Neural progenitor cell (in vitro differentiated cells): Measurements from ENCODE around the gene LHB. TPM values are rescaled to one million over a fixed set of nuclear protein-coding genes. Genes with fewer than 3 reads are reported as not detected.

Experiments
- DNase-seq: peaks from one replicate; pipeline ENCODE4 v3.0.0-alpha.2; 2016; ENCODE audit warnings: low spot score
- H2AFZ ChIP-seq: fragments of 200-600 bp; sonication (generic); replicated peaks from 2 replicates; pipeline ENCODE4 v1.6.1; 2016; ENCODE audit warnings: antibody characterized with exemption
- H3F3A ChIP-seq: fragments of 200-600 bp; sonication (generic); 2 replicates; pipeline ENCODE4 v1.6.1; 2016; ENCODE audit warnings: antibody characterized with exemption, low read depth
- H3K27ac ChIP-seq: fragments of 200-600 bp; sonication (generic); 2 replicates; pipeline ENCODE4 v1.5.1; 2016; ENCODE audit warnings: mild to moderate bottlenecking
- H3K27me3 ChIP-seq: fragments of 200-600 bp; sonication (generic); 2 replicates; pipeline ENCODE4 v1.6.1; 2016; ENCODE audit warnings: mild to moderate bottlenecking, moderate library complexity
- H3K36me3 ChIP-seq: fragments of 200-600 bp; sonication (generic); 2 replicates; pipeline ENCODE4 v1.5.1; 2016
- H3K4me1 ChIP-seq: fragments of 200-600 bp; sonication (generic); 2 replicates; pipeline ENCODE4 v1.6.1; 2016; ENCODE audit warnings: mixed run types
- H3K4me2 ChIP-seq: fragments of 200-600 bp; sonication (generic); 2 replicates; pipeline ENCODE4 v1.6.1; 2016
- H3K4me3 ChIP-seq: fragments of 200-600 bp; sonication (generic); 2 replicates; pipeline ENCODE4 v1.5.1; 2016
- H3K79me2 ChIP-seq: fragments of 200-600 bp; sonication (generic); 2 replicates; pipeline ENCODE4 v1.6.1; 2016; ENCODE audit warnings: low read depth
- H3K9ac ChIP-seq: fragments of 200-600 bp; sonication (generic); 2 replicates; pipeline ENCODE4 v1.6.1; 2016
- H3K9me3 ChIP-seq: fragments of 200-600 bp; sonication (generic); 2 replicates; pipeline ENCODE4 v1.5.1; 2016; ENCODE audit warnings: low read depth
- H4K20me1 ChIP-seq: fragments of 200-600 bp; sonication (generic); 2 replicates; pipeline ENCODE4 v1.6.1; 2016; ENCODE audit warnings: low read depth
- H3K27ac Mint-ChIP-seq: 3 replicates; pipeline ENCODE4 v1.8.0; 2021; ENCODE audit warnings: mixed read lengths
- H3K27me3 Mint-ChIP-seq: 2 replicates; pipeline ENCODE4 v1.8.0; 2022; ENCODE audit warnings: low read depth, mild to moderate bottlenecking, inconsistent platforms, moderate library complexity, mixed read lengths; ENCODE audit not compliant: insufficient read depth
- H3K36me3 Mint-ChIP-seq: 3 replicates; pipeline ENCODE4 v1.8.0; 2021; ENCODE audit warnings: mixed read lengths
- H3K4me1 Mint-ChIP-seq: 3 replicates; pipeline ENCODE4 v1.8.0; 2021; ENCODE audit warnings: mixed read lengths
- H3K4me3 Mint-ChIP-seq: 3 replicates; pipeline ENCODE4 v1.8.0; 2021; ENCODE audit warnings: mild to moderate bottlenecking, moderate library complexity, mixed read lengths
- H3K9me3 Mint-ChIP-seq: 3 replicates; pipeline ENCODE4 v1.8.0; 2020; ENCODE audit warnings: mixed read lengths
- EZH2 ChIP-seq: fragments of 200-600 bp; sonication (generic); IDR thresholded peaks from 2 replicates; pipeline ENCODE4 v1.6.1; 2017; ENCODE audit warnings: antibody characterized with exemption, mild to moderate bottlenecking, moderate library complexity
- EZH2phosphoT487 ChIP-seq: fragments of 200-600 bp; sonication (generic); IDR thresholded peaks from 2 replicates; pipeline ENCODE4 v1.6.1; 2017; ENCODE audit warnings: antibody characterized with exemption
- total RNA-seq: library from RNA; depleted of rRNA; stranded (reverse); fragments of >200 nt; gene quantifications from 2 replicates; pipeline ENCODE4 v1.2.3, GENCODE V29; 2015; ENCODE audit warnings: low replicate concordance
- TF ChIP-seq, protein P1 (sequence below): fragments of 200-600 bp; sonication (generic); IDR thresholded peaks from 2 replicates; pipeline ENCODE4 v1.5.1; 2017; ENCODE audit warnings: antibody characterized with exemption, mild to moderate bottlenecking

The LHB gene
- total RNA-seq, 1 donor from 2014 or later: not detected

DNA sequence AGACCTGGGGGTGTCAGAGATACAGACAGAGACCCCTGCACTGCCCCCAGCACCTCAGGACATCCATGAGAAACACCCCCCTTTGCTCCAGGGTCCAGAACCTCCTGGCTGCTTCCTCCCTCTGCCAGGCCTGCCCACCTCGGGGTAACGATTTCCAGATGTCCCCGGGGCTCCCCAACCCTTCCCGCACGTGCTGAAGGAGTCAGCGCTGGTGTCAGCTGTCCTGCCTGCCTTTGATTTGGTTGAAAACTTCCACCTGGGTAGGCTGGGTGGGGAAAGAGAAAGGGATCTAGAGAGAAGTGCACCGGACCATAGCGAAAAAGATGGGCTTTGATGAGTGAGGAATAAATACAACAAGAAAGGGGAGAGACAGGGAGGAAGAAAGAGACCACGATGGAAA lies 42.2 kb upstream of the LHB start:
- H2AFZ ChIP-seq: no peak overlapping the region
- TF ChIP-seq EZH2 (no peak), EZH2phosphoT487 (no peak)
- TF ChIP-seq, protein P1, sequence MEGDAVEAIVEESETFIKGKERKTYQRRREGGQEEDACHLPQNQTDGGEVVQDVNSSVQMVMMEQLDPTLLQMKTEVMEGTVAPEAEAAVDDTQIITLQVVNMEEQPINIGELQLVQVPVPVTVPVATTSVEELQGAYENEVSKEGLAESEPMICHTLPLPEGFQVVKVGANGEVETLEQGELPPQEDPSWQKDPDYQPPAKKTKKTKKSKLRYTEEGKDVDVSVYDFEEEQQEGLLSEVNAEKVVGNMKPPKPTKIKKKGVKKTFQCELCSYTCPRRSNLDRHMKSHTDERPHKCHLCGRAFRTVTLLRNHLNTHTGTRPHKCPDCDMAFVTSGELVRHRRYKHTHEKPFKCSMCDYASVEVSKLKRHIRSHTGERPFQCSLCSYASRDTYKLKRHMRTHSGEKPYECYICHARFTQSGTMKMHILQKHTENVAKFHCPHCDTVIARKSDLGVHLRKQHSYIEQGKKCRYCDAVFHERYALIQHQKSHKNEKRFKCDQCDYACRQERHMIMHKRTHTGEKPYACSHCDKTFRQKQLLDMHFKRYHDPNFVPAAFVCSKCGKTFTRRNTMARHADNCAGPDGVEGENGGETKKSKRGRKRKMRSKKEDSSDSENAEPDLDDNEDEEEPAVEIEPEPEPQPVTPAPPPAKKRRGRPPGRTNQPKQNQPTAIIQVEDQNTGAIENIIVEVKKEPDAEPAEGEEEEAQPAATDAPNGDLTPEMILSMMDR: no peak
- no peak overlapping the region for H3K27ac ChIP-seq
- H3K4me2 ChIP-seq: no peak overlapping the region
- Mint-ChIP-seq H3K4me1 (peaks cover 26% of the 10 kb centered on the region), H3K4me3 (peak overlapping the region; percentile 46), H3K27me3 (peaks cover 41% of the 10 kb centered on the region), H3K9me3 (no peaks in the 10 kb centered on the region), H3K36me3 (no peaks in the 10 kb centered on the region), H3K27ac (no peak overlapping the region)
- H3K4me1 ChIP-seq: peaks cover 14% of the 10 kb centered on the region
- peaks cover 77% of the 10 kb centered on the region for H3K27me3 ChIP-seq
- no peaks in the 10 kb centered on the region for H3K9me3 ChIP-seq
- DNase-seq: no peak
- H3K36me3 ChIP-seq: no peaks in the 10 kb centered on the region
- no peak overlapping the region for H3K9ac ChIP-seq
- no peaks in the 10 kb centered on the region for H3K79me2 ChIP-seq
- H3F3A ChIP-seq: peaks cover 9% of the 10 kb centered on the region
- no peak overlapping the region for H3K4me3 ChIP-seq
- H4K20me1 ChIP-seq: peaks cover 5% of the 10 kb centered on the region

DNA sequence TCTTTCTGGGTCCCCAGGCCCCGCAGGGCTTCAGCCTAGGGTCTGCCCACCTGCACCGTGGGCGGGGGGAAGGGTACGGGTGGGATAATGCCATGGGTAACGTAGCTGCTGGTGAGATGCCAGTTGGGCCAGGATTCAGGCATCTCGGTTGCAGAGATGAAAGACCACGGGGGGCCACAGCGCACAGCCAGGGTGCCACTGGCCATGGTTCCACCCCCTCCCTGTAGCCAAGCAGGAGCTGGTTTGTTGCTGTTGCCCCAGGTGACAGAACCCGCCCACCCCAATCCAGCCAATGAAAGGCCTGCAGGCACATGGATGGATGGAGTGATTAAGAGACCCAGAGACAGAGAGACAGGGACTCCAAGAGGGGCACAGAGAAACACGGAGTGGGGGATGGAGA lies 41.7 kb upstream of the LHB start:
- peak; percentile 29 for DNase-seq
- H3K4me1 Mint-ChIP-seq: peaks cover 26% of the 10 kb centered on the region
- Histone ChIP-seq H3K4me2 (no peak overlapping the region), H3K79me2 (no peaks in the 10 kb centered on the region), H3K27ac (no peak overlapping the region), H3K9me3 (no peaks in the 10 kb centered on the region), H3F3A (peaks cover 5% of the 10 kb centered on the region), H3K4me1 (peaks cover 13% of the 10 kb centered on the region), H3K27me3 (peaks cover 73% of the 10 kb centered on the region), H2AFZ (no peak overlapping the region), H3K4me3 (no peak overlapping the region), H3K36me3 (no peaks in the 10 kb centered on the region), H4K20me1 (peaks cover 5% of the 10 kb centered on the region), H3K9ac (no peak overlapping the region)
- H3K4me3 Mint-ChIP-seq: no peak overlapping the region
- H3K27ac Mint-ChIP-seq: no peak overlapping the region
- no peaks in the 10 kb centered on the region for H3K36me3 Mint-ChIP-seq
- TF ChIP-seq EZH2phosphoT487: no peak
- no peak for TF ChIP-seq EZH2
- TF ChIP-seq, protein P1: no peak
- no peaks in the 10 kb centered on the region for H3K9me3 Mint-ChIP-seq
- peaks cover 44% of the 10 kb centered on the region for H3K27me3 Mint-ChIP-seq

DNA sequence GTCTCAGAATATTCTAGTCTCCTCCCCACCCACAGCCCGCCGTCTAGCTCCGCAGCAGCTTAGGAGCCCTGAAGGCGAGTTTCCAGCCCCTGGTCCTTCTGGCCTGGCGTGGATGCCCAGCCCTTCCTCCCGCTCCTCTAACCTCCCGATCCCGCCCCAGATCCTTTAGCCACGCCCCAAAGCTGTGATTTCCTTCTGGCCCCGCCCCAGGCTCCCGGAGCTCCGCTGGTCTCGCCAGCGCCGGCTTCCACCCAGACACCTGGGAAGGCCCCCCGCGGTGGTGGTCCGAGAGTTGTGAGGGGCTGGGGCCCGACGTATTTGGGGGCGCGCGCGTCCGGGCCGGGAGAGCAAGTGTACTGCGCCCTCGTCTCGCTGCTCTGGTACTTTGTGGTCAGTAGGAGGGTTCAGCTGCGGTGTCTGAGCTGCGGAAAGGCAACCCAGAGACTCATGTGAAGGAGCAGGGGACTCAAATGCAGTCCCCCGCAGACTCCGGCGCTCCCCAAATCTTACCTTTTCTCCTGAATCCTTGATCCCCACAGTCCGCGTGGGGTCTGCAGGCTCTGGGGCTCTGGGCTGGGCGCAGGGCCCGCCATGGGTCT lies 40.8 kb upstream of the LHB start, which contains the start of gene CGB7:
Gene CGB7, minus strand, starts transcription at position 114 of the 599 bp plus-strand sequence. CDS start 2,374 bp downstream, outside the sequence.
- Histone ChIP-seq H3K9me3 (no peaks in the 10 kb centered on the region), H3K9ac (no peak within 1 kb of the TSS), H3K4me1 (peaks cover 13% of the 10 kb centered on the region), H4K20me1 (peaks cover 5% of the 10 kb centered on the region), H3K79me2 (no peaks in the 10 kb centered on the region), H3K4me3 (peak within 1 kb of the TSS; percentile 48), H3F3A (no peaks in the 10 kb centered on the region), H3K27ac (no peak within 1 kb of the TSS), H3K27me3 (peaks cover 65% of the 10 kb centered on the region), H2AFZ (peak within 1 kb of the TSS; percentile 75), H3K4me2 (peak within 1 kb of the TSS; percentile 76), H3K36me3 (no peaks in the 10 kb centered on the region)
- no peak within 1 kb of the TSS for H3K27ac Mint-ChIP-seq
- H3K4me1 Mint-ChIP-seq: peaks cover 22% of the 10 kb centered on the region
- H3K9me3 Mint-ChIP-seq: no peaks in the 10 kb centered on the region
- DNase-seq: peak; percentile 87
- TF ChIP-seq EZH2 (no peak), EZH2phosphoT487 (no peak)
- TF ChIP-seq, protein P1: no peak
- H3K27me3 Mint-ChIP-seq: peaks cover 44% of the 10 kb centered on the region
- peak within 1 kb of the TSS; percentile 78 for H3K4me3 Mint-ChIP-seq
- no peaks in the 10 kb centered on the region for H3K36me3 Mint-ChIP-seq
